Stomach (tissue), 4 donors: ENCODE results near the gene SPOP.

ENCODE experiments used
- EP300 ChIP-seq: sonication (generic); formaldehyde crosslinking; IDR thresholded peaks from one replicate; pipeline ENCODE4 v1.6.1; 2017; ENCODE audit warnings: antibody characterized with exemption
- POLR2A ChIP-seq, 4 donors: fragments of 450-650 bp; IDR thresholded peaks; one replicate each; pipeline ENCODE4 v1.6.1; 2016; ENCODE audit warnings: antibody characterized with exemption in 4 of 4, control low read depth in 2 of 4, mild to moderate bottlenecking in 1 of 4, moderate library complexity in 1 of 4
- POLR2AphosphoS5 ChIP-seq, 3 donors: sonication (generic); formaldehyde crosslinking; IDR thresholded peaks; one replicate each; pipeline ENCODE4 v1.6.1; 2016; ENCODE audit warnings: antibody characterized with exemption in 3 of 3
- TF ChIP-seq, protein P1 (sequence below), 7 experiments: fragments of 450-650 bp in 4 of 7; fragments of 200-600 bp in 3 of 7; sonication (generic) in 3 of 7; IDR thresholded peaks; one replicate each; pipeline ENCODE4 v1.5.1; 2016 to 2019; ENCODE audit warnings: antibody characterized with exemption in 7 of 7, control low read depth in 2 of 7, mild to moderate bottlenecking in 1 of 7

DNA sequence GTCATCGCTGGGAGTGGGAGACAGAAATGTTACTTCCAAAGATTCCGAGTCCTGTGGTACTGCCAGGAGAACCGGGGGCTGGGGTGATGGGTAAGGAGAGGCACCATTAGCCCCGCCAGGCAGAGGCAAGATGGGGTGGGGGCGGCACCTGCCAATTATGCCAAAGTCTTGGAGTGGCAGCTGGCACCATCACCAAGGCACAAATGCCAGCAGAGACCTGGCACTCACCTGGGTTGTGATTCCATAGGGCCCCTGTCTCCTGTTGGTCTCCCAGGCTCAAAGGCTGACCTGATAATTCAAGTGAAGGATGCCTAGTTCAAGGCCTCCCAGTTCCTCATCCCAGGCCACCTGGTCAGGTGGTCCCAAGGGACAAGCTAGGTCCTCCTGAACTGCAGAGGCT is 94.7 kb downstream of the SPOP start:
- TF ChIP-seq, protein P1, sequence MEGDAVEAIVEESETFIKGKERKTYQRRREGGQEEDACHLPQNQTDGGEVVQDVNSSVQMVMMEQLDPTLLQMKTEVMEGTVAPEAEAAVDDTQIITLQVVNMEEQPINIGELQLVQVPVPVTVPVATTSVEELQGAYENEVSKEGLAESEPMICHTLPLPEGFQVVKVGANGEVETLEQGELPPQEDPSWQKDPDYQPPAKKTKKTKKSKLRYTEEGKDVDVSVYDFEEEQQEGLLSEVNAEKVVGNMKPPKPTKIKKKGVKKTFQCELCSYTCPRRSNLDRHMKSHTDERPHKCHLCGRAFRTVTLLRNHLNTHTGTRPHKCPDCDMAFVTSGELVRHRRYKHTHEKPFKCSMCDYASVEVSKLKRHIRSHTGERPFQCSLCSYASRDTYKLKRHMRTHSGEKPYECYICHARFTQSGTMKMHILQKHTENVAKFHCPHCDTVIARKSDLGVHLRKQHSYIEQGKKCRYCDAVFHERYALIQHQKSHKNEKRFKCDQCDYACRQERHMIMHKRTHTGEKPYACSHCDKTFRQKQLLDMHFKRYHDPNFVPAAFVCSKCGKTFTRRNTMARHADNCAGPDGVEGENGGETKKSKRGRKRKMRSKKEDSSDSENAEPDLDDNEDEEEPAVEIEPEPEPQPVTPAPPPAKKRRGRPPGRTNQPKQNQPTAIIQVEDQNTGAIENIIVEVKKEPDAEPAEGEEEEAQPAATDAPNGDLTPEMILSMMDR (IDR thresholded peaks at IDR 0.05): no peak
- TF ChIP-seq EP300 (no peak), POLR2AphosphoS5 (IDR thresholded peaks at IDR 0.05) (no peak), POLR2A (IDR thresholded peaks at IDR 0.05) (no peak)
